ENCODE measurements around the gene OR2K2.
"Not testable (repeated sequence)": the region's sequence is repeated elsewhere in the genome, so short reads cannot be mapped to it uniquely, and the experiment has no call there.

The OR2K2 gene

GRCh38 chr9:111298111-111298510 is 31.9 kb downstream of the OR2K2 start:
- no peak for DNase-seq (ENCODE audit: low read depth in 2 of 2)

GRCh38 chr9:111297066-111297824 is 32.8 kb downstream of the OR2K2 start:
- DNase-seq (ENCODE audit: low read depth in 2 of 2), result no peak

- DNase-seq (ENCODE audit: low read depth in 2 of 2), result no peak
Observed at GRCh38 chr9:111294691-111295451, 35.2 kb downstream of the OR2K2 start.

- DNase-seq (ENCODE audit: low read depth in 2 of 2), result no peak
Observed at GRCh38 chr9:111287127-111287526, 42.9 kb downstream of the OR2K2 start.

- no peak for DNase-seq (ENCODE audit: low read depth in 2 of 2)
Observed at GRCh38 chr9:111284703-111285102, 45.3 kb downstream of the OR2K2 start.

GRCh38 chr9:111282845-111283244 is 47.2 kb downstream of the OR2K2 start:
- no peak for DNase-seq (ENCODE audit: low read depth in 2 of 2)

GRCh38 chr9:111280795-111281194 is 49.2 kb downstream of the OR2K2 start:
- DNase-seq (ENCODE audit: low read depth in 2 of 2), result not testable (repeated sequence)

All from stimulated activated CD4-positive, alpha-beta T cell treated with anti-CD3 and anti-CD28 coated beads, Interleukin-15, amount 100 ng/mL, for 48 hours (primary cell).